NCI-H1048 (cell line): ENCODE results near the gene SH3GL2.
"Not testable (repeated sequence)": the region's sequence is repeated elsewhere in the genome, so short reads cannot be mapped to it uniquely, and the experiment has no call there.

ENCODE experiments used
- DNase-seq: peaks from one replicate; lab custom pipeline; 2025; lab: John Stamatoyannopoulos, UW

Gene SH3GL2

DNA sequence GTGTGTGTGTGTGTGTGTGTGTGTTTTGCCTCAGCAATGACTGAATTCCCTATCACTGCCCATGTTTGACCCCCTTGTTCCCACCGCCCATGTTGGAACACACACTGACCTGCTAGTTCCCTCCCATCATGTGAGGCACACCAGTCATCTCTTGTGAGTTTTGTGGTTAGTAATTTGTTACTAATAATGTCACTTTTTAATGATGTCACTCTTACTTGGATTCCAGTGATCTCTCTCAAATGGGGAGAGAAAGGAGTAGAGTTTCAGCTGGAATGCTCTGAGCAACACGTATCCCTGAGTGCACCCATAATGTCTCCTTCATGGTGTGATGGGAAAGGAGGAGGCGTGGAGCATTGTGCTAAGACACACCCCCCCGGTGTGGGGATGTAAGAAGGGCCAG is 172.6 kb downstream of the SH3GL2 start:
- no peak for DNase-seq

DNA sequence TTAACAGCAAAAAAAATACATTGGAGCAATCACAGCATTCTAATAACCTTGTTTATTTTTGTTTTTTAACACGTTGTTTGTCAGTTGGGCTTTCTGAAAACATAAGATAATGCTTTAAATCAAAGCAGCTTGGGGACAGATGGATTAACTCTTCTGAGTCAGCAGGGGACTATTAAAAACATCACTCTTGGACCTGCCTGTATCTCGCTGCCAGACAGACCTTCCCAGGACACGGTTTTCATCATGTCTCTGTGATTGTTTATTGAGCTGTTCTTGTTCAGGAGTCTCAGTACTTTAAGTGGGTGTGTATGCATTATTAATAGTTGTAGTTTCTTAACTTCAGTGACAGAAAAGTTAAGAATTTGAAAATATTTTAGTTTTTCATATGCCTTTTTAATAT is 173.2 kb downstream of the SH3GL2 start:
- DNase-seq: no peak

DNA sequence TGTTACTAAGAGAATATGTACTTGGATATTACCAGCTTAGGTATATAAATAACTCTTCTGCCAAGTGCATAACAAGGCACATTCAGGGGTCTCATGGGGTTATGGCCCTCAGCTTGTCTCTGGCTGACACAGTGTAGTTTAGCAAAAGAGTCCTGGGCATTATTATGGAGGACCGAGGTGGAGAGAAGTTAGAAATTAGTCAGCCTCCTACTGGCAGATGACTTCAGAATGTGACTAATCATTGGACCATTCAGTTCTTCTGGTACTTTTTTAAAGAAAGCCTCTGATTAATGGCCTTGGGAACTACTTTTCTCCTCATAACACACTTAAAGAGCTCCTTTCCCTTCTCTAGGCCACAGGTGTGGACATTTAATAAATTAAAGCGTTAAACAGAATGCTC is 178.9 kb downstream of the SH3GL2 start:
- no peak for DNase-seq

- DNase-seq: no peak
Observed at GRCh38 chr9:17760250-17760649, 181.4 kb downstream of the SH3GL2 start.

DNA sequence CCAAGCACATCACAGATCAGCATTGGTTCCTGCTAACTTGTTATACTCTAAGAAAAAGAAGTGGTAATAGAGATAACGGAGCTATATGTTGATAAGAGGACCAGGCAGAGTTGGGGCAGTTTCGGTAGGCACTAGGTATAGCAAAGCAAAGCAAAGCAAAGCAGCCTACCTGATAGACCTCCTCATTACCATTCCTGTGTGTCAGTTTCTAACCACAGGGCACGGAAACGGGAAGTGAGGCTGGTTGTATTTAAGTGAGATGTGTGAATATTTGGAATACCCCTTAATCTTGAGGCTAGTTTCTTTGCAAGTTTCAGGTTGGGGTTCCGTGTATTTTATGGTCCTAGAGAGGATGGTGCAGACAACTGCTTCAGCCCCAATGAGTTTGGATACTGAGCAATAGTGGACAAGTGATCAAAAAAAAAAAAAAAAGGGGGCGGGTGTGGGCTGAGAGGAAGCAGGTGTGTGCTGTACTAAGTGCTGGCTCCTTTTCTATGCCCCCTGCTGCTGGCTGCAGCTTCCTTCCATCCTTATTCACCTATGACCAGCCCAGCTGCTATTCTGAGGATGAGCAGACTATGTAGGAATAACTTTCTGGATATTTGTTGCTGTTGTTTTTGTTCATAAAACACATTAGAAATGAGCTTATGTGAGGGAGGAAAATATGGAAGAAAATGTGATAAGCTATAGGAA is 183.3 kb downstream of the SH3GL2 start:
- DNase-seq: no peak

- no peak for DNase-seq
Observed at GRCh38 chr9:17764306-17764705, 185.4 kb downstream of the SH3GL2 start.

- not testable (repeated sequence) for DNase-seq
Observed at GRCh38 chr9:17765131-17765530, 186.3 kb downstream of the SH3GL2 start.

- no peak for DNase-seq
Observed at GRCh38 chr9:17772223-17772622, 193.4 kb downstream of the SH3GL2 start.

GRCh38 chr9:17775656-17776055 is 196.8 kb downstream of the SH3GL2 start:
- no peak for DNase-seq

GRCh38 chr9:17776735-17777134 is 197.9 kb downstream of the SH3GL2 start:
- no peak for DNase-seq

GRCh38 chr9:17777465-17777864 is 198.6 kb downstream of the SH3GL2 start:
- no peak for DNase-seq

DNA sequence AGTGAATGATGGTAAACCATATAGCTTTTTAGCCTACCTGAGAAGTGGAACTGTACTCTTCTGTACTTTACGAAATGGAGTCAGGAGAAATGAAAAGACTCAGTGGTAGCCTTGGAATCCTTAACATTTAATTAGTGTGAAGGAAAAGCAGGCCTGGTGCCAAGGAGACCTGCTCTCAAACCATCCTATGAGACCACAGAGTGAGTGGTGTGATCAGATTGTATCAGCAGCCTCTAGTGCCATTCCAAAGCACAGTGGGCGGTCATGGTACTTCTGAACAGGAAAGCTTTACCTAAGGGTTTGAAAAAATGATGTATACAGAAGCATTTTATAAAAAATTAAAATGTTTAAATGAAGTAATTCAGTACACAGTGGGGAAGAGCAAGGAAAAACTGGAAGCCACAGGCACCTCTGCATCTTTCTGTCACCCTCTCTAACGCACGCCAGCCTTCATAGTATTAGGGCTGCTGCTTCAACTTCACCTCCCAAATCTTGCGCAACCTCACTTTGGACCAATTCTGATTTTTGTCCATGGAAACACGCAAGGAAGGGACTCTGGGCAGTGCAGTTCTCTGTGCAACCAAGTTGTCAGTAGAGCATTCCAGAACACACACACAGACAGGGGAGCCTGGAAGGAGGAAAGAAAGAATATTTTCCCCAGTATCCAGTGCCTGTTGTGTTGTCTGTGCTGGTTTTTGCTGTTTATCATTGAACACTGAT is 203.7 kb downstream of the SH3GL2 start:
- DNase-seq: no peak

GRCh38 chr9:17783227-17783626 is 204.4 kb downstream of the SH3GL2 start:
- no peak for DNase-seq

- DNase-seq: no peak
Observed at GRCh38 chr9:17789316-17789715, 210.4 kb downstream of the SH3GL2 start.

DNA sequence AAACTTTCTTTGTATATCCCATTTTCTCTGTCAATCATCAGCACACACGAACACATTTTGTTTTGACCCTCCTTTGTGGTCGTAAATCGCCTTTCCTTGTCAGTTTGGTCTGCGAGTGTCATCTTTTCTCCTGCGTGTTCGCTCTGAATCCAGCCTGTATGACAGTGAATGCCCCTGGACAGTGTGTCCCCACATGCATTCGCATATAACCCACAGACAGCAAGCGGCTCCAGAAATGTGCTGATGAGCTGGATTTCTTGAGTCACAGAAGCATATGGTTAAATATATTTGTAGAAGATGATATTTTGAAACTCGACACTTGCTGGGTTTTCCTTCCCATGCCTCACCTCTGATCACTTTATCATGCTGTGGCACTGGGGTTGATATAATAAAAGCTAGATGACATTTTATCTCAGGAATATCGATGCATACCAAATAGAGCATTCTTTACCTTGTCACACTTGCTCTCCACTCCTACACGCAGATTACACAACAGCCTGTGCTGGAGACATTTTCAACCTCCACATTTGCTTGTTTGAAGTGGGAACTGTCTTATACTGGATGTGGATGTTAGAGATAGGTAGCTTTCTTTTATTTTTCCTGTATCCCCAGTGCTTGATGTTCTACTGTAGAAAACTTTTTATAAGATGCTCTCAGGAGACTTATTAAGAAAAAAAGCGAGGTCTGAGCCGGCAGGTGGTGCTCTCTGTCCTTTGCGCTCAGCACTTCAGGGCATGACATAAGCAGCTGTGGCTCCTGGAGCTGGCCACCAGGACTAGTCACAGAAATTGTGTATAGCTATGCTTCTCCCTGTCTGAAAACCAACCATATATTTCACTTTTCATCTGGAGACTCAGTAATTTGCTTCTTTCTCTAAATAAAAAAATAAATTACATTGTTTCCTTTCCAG is 215.1 kb downstream of the SH3GL2 start:
- DNase-seq: no peak

- no peak for DNase-seq
Observed at GRCh38 chr9:17795744-17796143, 216.9 kb downstream of the SH3GL2 start.

DNA sequence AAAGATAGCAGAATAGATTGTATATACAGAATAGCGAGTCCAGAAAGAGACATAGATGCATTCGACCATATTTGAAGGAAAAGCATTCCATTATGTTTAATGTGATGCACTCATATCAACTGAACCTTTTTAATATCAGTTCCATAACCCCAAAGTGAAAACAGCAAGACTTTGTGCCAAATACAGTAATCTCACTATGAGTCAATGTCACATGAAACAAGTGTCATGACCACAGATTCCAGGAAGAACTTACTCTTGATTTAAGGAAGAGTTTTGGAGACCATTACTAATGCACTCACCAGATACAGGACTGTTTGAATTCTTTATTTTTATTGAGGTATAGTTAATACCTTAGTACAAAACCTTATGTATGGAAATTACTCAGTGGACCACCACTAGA is 220.5 kb downstream of the SH3GL2 start:
- DNase-seq: no peak

DNA sequence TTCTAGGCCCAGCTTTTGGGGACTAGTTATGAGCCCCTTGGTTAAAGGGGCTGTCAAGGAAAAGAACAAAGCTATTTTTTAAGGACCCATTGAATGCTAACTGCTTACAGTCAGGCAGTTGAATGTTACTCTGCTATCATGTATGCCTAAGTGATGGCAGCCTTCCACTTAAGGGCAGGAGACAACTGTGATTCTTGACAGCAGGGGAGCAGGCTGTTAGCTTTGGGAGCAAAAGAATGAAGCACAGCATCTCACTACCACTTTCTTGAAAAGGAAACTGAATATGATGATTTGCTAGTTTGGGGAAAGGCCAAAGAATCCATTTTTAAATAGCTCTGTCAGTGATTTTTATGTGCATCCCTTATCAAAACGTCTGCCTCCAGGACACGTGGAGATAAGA is 221.6 kb downstream of the SH3GL2 start:
- no peak for DNase-seq

DNA sequence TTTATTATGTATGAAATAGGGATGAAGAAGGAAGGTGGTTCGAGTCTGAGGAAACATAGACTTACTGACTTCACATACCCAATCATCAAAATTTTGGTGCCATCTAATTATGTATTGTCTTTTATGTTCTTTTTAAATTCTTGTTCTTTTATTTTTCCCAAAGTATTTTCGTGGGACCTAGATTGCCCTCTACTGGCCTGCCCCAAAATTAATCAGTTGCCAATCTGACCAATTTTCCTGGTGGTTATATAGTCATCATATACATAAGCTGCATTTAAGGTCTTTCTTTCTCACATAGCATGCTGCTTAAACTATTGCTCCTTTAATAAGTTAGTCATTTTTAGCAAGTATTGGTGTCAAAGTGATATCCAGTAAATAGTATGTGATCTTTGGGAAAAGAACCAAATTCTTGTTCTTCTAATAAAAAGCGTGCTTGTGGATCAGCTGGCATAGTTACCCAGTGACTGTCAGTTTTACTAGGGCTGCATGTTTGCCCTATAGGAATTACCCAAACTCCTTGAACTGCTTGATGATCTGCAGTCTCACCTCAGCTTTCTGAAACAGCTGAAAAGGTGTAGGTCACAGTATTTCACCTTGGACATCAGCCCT is 223.5 kb downstream of the SH3GL2 start:
- no peak for DNase-seq

DNA sequence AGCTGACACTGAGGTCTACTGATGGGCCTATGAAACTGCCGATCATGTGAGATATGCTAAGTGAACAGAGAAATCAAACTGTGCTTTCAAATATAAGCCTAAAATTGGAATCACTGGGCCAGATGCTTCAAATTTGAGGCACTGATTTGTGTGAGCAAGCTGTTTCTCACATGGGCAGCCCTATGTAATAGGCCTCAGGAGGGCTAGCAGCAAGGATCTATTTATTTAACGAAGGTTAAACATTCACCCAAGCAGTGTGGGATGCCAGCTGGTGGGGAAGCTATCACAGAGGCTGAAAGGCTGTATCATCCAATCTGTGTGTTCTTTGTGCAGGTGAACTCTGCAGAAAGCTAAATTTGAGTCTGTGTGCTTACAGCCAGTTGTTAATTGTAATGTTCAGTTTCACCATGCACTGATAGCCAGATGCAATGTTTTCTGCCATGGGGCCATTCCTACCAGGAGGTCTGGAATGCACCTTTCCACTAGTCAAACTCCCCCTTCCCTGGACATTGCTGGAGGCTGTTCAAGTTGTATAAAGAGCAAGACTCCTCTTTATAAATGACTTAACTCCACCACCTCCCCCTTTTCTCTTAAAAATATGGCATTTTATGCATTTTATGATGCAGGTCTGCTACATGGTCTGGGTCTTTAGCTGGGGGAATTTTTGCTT is 228.9 kb downstream of the SH3GL2 start:
- no peak for DNase-seq

- DNase-seq: no peak
Observed at GRCh38 chr9:17810317-17810716, 231.5 kb downstream of the SH3GL2 start.
